NCI-H2171 treated with DMSO at 0.1 percent for 48 hours (cell line): ENCODE measurements around the gene C1orf210.

Experiments
- DNase-seq: peaks from one replicate; lab custom pipeline; 2025; lab: John Stamatoyannopoulos, UW

Gene C1orf210

GRCh38 chr1:43293896-43294760, 8.7 kb upstream of the C1orf210 start:
- no peak for DNase-seq

- DNase-seq: no peak
Observed at GRCh38 chr1:43293176-43293575, 7.8 kb upstream of the C1orf210 start.

- DNase-seq: no peak
Observed at GRCh38 chr1:43292679-43293078, 7.3 kb upstream of the C1orf210 start.

- DNase-seq: peak; percentile 92
Observed at GRCh38 chr1:43292216-43292615, 6.8 kb upstream of the C1orf210 start.

- no peak for DNase-seq
Observed at GRCh38 chr1:43288785-43289706, 3.7 kb upstream of the C1orf210 start.

GRCh38 chr1:43288058-43288784, 2.8 kb upstream of the C1orf210 start:
- DNase-seq: peak; percentile 14

- DNase-seq: no peak
Observed at GRCh38 chr1:43286533-43286932, 1.2 kb upstream of the C1orf210 start.

GRCh38 chr1:43286115-43286514, 734 bp upstream of the C1orf210 start:
- no peak for DNase-seq

GRCh38 chr1:43284546-43285110, 753 bp downstream of the C1orf210 start:
- DNase-seq: no peak

GRCh38 chr1:43284065-43284464, 1.3 kb downstream of the C1orf210 start:
- no peak for DNase-seq

- no peak for DNase-seq
Observed at GRCh38 chr1:43282220-43283195, 2.9 kb downstream of the C1orf210 start.

GRCh38 chr1:43280692-43281091, 4.7 kb downstream of the C1orf210 start:
- DNase-seq: no peak

- no peak for DNase-seq
Observed at GRCh38 chr1:43279666-43280065, 5.7 kb downstream of the C1orf210 start.

GRCh38 chr1:43279161-43279560, 6.2 kb downstream of the C1orf210 start:
- DNase-seq: no peak

GRCh38 chr1:43277116-43277876, 8.1 kb downstream of the C1orf210 start:
- DNase-seq: no peak

- DNase-seq: no peak
Observed at GRCh38 chr1:43276673-43277072, 8.7 kb downstream of the C1orf210 start.

- no peak for DNase-seq
Observed at GRCh38 chr1:43275826-43276620, 9.4 kb downstream of the C1orf210 start.

GRCh38 chr1:43274804-43275180, 10.6 kb downstream of the C1orf210 start:
- no peak for DNase-seq
